GM18517 (cell line): ENCODE results near the gene AMPH.
"Not testable (repeated sequence)": the region's sequence is repeated elsewhere in the genome, so short reads cannot be mapped to it uniquely, and the experiment has no call there.

Experiments
- ATAC-seq: cut with Tn5 transposase; IDR thresholded peaks from one replicate; pipeline ENCODE4 v1.9.1; 2021; ENCODE audit warnings: mild to moderate bottlenecking, moderate library complexity; ENCODE audit not compliant: unreplicated experiment

The AMPH gene

DNA sequence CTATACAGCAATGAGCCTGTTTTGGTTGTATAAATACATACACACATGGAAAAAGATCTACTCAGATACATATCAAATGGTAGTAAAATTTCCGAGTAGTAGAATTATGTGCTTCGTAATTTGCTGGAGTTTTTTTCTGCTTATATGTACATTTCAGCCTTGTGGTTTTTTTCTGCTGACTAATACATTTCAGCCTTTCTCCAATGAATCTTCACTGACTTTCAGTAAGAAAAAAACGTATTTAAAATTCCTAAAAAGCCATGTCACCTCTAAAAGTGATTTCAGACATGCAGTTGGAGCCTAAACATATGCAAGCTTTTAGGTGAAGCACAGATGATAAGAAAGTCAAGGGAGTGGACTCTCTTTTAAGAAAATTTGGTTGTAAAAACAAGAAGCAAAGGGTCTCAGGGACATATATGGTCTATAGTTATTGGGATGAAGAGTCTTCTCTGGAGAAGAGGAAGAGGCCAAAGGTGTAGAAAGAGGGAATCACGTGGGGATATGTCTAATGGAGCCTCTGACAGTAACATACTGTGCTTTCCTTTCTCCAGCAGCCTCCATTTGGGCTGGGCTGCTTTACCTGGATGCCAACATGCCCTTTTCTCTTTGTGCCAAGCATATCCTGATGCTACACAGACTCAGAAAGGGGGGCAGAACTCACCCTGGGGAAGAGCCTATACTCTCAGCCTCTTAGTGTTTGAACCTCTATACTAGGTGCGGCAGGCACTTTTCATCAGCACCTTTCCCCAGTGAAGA lies 2.4 kb downstream of the AMPH start:
- ATAC-seq, result no peak

GRCh38 chr7:38625866-38626265 lies 5.3 kb downstream of the AMPH start:
- no peak for ATAC-seq

DNA sequence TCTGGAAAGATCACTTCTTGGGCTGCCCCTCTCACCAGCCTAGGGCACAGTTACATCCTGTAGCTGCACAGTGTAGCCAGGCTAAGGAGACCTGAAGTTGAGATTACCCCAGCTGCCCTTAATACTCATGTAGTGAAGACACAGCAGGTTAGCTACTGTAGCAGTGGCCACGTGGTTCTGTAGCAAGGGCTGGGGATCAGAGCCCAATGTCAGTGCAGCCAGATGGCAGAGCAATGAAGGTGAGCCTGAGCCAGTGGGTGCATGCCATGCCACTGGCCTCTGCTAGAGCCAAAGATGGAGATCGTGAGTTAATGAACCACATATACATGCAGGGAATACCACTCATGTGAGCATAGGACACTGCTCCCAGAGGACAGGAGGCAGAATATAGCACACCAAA lies 15.5 kb downstream of the AMPH start:
- ATAC-seq, result no peak

DNA sequence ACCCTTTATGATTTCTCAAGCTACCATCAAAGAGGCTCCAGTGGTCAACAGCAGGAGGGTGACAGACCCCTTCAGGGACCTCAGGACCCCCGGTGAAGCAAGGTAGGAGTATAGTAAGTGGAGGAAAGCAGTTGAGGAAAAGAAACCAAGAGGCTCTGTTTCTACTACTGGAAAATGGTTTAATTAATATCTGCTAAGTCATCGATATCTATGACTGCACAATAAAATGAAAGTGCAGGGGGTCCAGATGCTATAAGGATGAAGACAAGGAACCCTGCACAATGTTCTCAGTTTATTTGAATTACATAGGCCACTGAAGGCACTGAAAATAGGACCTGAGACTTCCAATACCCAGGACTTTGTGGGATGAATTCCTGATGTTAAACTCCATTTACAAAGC lies 23.7 kb downstream of the AMPH start:
- ATAC-seq, result no peak

DNA sequence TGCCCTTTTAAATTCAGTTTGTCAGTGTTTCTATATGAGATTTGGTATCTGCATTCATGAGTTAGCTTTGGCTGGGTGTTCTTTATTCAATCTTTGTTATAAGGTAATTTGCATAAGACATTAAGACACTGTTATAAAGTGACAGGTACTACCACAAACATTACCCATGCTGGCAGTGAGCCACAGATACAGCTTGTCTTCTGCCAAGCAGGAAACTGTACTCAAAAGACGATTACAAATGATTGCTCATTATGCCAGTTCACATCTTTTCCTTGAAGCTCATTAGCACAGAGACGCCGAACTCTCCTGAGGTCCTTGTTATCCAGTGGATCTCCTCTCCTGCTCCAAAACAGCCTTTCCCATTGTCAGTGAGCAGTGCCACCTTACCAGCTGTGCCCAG lies 30.4 kb downstream of the AMPH start:
- no peak for ATAC-seq

DNA sequence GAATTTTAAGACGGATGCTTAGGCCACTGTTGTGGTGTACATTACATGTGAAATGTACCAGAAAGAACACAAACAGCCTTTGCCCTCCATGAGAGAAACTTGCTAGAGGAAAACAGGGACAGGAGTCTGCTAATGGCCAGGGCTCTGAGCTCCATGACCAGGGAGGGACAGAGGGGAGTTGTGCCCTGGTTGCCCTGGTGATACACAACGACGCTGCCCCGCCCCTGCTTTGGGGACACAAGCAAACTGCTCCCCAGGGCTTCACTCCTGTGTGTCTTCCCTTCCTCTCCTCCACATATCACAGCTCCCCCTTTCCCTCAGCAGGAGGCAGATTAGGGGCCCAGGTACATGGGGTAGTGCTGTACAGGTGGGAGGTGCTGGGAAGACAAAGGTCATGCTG lies 36.2 kb downstream of the AMPH start:
- ATAC-seq, result no peak

GRCh38 chr7:38592737-38593288 lies 38.4 kb downstream of the AMPH start:
- ATAC-seq, result no peak

GRCh38 chr7:38585572-38586354 lies 45.4 kb downstream of the AMPH start:
- no peak for ATAC-seq

GRCh38 chr7:38584443-38585210 lies 46.5 kb downstream of the AMPH start:
- no peak for ATAC-seq

GRCh38 chr7:38580485-38580884 lies 50.7 kb downstream of the AMPH start:
- no peak for ATAC-seq

DNA sequence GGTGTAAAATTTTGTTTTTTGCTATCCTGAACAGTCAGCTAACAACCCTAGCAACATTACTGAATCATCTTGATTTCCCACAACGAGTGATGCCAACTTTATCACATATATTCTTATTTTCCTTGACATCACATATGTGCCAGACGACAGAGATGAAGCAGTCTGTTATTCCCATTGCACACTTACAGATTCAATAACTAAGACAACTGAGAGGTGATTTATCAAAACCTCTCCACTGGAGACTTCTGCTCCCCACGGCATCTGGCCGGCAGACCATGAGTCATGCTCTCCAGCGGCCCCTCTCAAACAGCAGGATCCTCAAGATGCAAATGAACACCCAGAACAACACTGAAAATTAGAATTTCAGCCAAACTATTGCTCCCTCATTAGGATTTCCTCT lies 57.1 kb downstream of the AMPH start:
- no peak for ATAC-seq

DNA sequence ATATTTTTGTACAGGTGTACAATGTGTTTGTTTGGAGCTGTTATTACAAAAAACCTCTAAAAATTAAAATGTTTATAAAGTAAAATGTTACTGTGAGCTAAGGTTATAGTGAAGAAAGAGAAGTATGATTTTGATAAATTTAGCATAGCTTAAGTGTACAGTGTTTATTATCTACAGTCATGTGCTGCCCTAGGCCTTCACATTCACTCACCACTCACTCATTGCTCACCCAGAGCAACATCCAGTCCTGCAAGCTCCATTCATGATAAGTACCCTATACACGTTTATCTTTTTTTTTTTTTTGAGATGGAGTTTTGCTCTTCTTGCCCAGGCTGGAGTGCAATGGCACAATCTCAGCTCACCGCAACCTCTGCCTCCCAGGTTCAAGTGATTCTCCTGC lies 59.6 kb downstream of the AMPH start:
- not testable (repeated sequence) for ATAC-seq

DNA sequence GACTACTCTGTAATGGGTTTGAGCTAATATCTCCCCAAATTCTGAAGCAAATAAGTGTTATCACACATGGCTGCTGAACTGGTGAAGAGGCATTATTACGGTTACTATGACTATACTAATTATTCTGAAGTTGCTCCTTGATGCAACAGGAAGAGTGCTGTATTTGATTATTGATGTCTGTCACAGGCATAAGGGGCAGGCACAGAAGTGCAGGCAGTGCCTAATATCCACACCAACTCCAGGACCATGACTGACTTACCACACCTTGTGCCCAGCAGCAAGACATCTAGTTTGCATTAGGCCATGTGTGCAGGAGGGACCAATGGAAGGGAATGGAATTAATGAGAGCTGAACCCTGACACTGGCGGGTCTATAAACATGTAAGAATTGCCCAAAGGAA lies 62.7 kb downstream of the AMPH start:
- ATAC-seq, result no peak

DNA sequence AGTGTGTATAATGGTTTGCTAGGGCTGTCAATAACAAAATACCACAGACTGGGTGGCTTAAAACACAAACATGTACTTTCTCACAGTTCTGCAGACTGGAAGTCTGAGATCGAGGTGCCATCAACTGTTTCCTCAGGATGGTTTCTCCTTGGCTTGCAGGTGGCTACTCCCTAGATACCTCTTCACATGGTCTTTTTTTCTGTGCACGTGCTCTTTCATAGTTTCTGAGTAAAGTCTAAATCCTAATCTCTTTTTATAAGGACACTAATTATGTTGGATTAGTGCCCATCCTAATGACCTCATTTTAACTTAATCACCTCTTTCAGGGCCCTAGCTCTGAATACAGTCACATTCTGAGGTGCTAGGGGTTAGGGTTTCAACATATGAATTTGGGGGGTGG lies 65.9 kb downstream of the AMPH start:
- no peak for ATAC-seq

GRCh38 chr7:38563741-38564140 lies 67.4 kb downstream of the AMPH start:
- ATAC-seq, result no peak

GRCh38 chr7:38561166-38561565 lies 70.0 kb downstream of the AMPH start:
- ATAC-seq, result no peak

GRCh38 chr7:38558761-38559345 lies 72.3 kb downstream of the AMPH start:
- no peak for ATAC-seq

DNA sequence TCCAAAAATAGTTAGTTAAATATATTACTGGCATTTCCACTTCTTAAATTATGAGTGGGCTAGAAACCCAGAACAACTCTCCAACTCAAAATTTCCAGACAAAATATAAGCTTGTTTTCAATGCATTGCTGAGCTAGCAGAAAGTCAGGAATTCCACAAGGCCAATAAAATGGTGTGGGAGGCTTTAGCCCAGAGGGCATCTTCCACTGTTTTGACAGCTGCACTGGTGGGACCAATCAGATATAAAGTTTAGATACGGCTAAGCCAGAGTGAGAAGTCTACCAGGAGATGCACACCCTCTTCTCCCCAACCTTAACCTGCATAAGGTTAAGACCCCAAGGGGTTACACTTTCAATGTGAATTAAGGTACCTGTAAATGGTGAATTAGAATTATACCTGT lies 76.6 kb downstream of the AMPH start:
- ATAC-seq, result no peak

- no peak for ATAC-seq
These were observed 80.3 kb downstream of the AMPH start for GRCh38 chr7:38550836-38551235.

DNA sequence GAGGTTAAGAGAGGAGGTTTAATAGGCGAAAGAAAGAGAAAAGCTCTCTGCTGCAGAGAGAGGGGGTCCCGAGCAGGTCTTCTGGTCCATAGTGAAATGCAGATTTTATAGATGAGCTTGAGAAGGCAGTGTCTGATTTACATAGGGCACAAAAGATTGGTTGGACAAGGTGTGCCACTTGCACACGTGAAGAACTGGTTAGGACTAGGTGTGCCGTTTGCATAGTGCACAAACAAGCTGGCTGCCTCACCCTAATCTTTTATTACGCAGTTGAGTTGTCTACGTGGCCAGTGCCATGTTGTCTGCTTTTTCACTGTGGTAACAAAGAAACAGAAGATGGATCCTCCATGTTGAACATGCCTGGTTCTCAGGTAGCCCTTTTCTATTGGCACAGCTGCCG lies 82.6 kb downstream of the AMPH start:
- ATAC-seq, result no peak

DNA sequence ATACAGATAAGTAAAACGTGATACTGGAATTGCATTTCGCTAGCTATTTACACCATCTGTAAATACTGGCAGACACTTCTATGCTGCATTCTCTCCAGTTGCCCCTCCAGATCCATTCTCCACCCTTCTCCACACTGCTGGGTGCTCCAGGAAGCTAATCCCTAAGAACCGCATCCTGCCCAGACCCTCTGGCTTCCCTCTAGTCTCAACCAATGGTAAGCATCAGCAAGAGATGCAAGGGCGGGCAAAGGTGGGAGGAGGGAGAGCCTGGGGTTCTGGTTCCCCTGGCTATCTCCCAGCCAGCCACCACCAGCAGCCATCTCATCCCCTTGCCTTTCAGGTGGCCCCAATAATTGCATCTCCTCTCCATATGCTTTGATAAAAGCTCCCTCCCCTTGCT lies 84.4 kb downstream of the AMPH start:
- no peak for ATAC-seq
